ENCODE results near the gene ZNF446. TPM values are rescaled to one million over a fixed set of nuclear protein-coding genes. Genes with fewer than 3 reads are reported as not detected.
A peak's percentile ranks its signal among the peaks of the same experiment; 100 is the strongest.
"Not testable (repeated sequence)": the region's sequence is repeated elsewhere in the genome, so short reads cannot be mapped to it uniquely, and the experiment has no call there.

Gene ZNF446
- total and polyA plus RNA-seq, 2 donors (not counting 1 experiment from before 2014, with no cell fraction given) = 15.0 to 18.9 TPM

DNA sequence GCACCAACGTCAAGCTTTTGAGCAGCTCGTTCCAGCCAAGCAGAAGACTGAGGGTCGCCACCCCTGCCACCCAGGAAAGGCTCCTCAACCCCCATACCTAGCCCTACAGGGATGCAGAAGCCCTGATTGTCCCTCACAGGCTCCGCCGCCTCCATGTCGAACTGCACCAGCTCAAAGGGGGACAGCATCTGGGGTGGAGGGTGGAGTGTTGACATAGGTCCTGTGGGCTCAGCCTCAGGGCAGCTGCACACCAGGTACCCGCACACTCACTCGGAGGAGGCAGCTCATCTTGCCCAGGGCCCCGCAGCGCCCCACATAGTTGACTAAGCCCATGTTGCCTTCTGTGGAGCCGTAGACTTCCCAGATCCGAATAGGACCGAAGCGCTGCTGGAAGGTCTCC is 24.1 kb downstream of the ZNF446 start:
- H3K4me3 ChIP-seq (ENCODE audit: control extremely low read depth in 1 of 5, extremely low read depth in 1 of 5, insufficient read depth in 1 of 5, low read depth in 2 of 5, low read length in 4 of 5) = no peak overlapping the region
- H4K20me1 ChIP-seq (ENCODE audit: control insufficient read depth, insufficient read depth, low read length, poor library complexity, severe bottlenecking) = no peaks in the 10 kb centered on the region
- H3K4me2 ChIP-seq (replicated peaks; ENCODE audit: low read depth, low read length, poor library complexity, severe bottlenecking) = no peak overlapping the region
- H3K27ac ChIP-seq (ENCODE audit: low read length in 2 of 2) = no peak overlapping the region
- Mint-ChIP-seq H3K27ac (no peak overlapping the region), H3K27me3 (no peaks in the 10 kb centered on the region), H3K9me3 (ENCODE audit: insufficient read depth) (peaks cover 2% of the 10 kb centered on the region), H3K4me3 (peak overlapping the region; percentile 91), H3K4me1 (peaks cover 19% of the 10 kb centered on the region)
- DNase-seq (peak; percentile 25), ATAC-seq (ENCODE audit: low read depth) (no peak)
- peaks cover 0 to 39% (median 0%) of the 10 kb centered on the region in 3 donors for H3K9me3 ChIP-seq (ENCODE audit: control extremely low read depth in 1 of 3, control insufficient read depth in 2 of 3, insufficient read depth in 1 of 3, low read length in 2 of 3)
- no peaks in the 10 kb centered on the region for H3K79me2 ChIP-seq (ENCODE audit: control insufficient read depth, insufficient read depth, low read length)
- H3K27me3 ChIP-seq (replicated peaks in 1 of 4; ENCODE audit: control extremely low read depth in 1 of 4, control insufficient read depth in 3 of 4, insufficient read depth in 4 of 4, low read length in 3 of 4) = no peaks in the 10 kb centered on the region
- no peaks in the 10 kb centered on the region for H3K36me3 ChIP-seq (replicated peaks in 1 of 2; ENCODE audit: control extremely low read depth in 1 of 2, control insufficient read depth in 1 of 2, extremely low read depth in 1 of 2, insufficient read depth in 2 of 2, low read length in 1 of 2)
- intact Hi-C loops (cut with micrococcal nuclease) = no loop called here
- CTCF ChIA-PET = interaction anchor here (3.4 kb wide), 1 partner anchor 19 kb away, joined by 19 read pairs; the partner anchor contains the start of gene ZBTB45
- TF ChIP-seq, protein P1, sequence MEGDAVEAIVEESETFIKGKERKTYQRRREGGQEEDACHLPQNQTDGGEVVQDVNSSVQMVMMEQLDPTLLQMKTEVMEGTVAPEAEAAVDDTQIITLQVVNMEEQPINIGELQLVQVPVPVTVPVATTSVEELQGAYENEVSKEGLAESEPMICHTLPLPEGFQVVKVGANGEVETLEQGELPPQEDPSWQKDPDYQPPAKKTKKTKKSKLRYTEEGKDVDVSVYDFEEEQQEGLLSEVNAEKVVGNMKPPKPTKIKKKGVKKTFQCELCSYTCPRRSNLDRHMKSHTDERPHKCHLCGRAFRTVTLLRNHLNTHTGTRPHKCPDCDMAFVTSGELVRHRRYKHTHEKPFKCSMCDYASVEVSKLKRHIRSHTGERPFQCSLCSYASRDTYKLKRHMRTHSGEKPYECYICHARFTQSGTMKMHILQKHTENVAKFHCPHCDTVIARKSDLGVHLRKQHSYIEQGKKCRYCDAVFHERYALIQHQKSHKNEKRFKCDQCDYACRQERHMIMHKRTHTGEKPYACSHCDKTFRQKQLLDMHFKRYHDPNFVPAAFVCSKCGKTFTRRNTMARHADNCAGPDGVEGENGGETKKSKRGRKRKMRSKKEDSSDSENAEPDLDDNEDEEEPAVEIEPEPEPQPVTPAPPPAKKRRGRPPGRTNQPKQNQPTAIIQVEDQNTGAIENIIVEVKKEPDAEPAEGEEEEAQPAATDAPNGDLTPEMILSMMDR (IDR thresholded peaks at IDR 0.05) = no peak
- no peak for TF ChIP-seq EZH2 (IDR thresholded peaks at IDR 0.05; ENCODE audit: borderline replicate concordance, insufficient read depth, low read depth, low read length, poor library complexity, severe bottlenecking)
- H3K4me1 ChIP-seq (ENCODE audit: control insufficient read depth in 2 of 2, insufficient read depth in 2 of 2, low read length in 2 of 2) = peaks cover 9 to 20% of the 10 kb centered on the region in 2 donors
- no peak overlapping the region for H3K9ac ChIP-seq (ENCODE audit: low read length)
- peak overlapping the region; percentile 87 for H2AFZ ChIP-seq (ENCODE audit: insufficient read depth, low read depth, low read length, poor library complexity, severe bottlenecking)
- POLR2A ChIA-PET = interaction anchor here (0.6 to 1.6 kb wide), 3 partner anchors 19 to 138 kb away, joined by 3 to 5 read pairs (median 5); partner anchors contain the start of genes ZBTB45 and ZNF497
- 98% methylated on average over 14 of the region's 14 CpGs for WGBS (ENCODE audit: insufficient coverage)

DNA sequence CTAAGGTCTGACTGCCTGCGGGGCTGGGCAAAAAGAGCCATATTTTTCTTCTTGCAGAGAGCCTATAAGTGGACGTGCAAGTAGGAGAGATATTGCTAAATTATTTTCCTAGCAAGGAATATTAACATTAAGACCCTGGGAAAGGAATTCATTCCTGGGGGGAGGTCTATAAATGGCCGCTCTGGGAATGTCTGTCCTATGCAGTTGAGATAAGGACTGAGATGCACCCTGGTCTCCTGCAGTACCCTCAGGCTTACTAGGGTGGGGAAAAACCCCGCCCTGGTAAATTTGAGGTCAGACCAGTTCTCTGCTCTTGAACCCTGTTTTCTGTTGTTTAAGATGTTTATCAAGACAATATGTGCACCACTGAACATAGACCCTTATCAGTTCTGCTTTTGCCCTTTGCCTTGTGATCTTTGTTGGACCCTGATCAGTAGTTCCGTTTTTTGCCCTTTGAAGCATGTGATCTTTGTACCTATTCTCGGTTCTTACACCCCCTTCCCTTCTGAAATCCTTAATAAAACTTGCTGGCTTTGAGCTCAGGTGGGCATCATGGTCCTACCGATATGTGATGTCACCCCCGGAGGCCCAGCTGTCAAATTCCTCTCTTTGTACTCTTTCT is 31.6 kb downstream of the ZNF446 start:
- H3K9ac ChIP-seq (ENCODE audit: low read length); H3K27ac Mint-ChIP-seq; POLR2A ChIA-PET; ATAC-seq (ENCODE audit: low read depth); H3K36me3 ChIP-seq (replicated peaks in 1 of 2; ENCODE audit: control extremely low read depth in 1 of 2, control insufficient read depth in 1 of 2, extremely low read depth in 1 of 2, insufficient read depth in 2 of 2, low read length in 1 of 2); H3K4me1 ChIP-seq (ENCODE audit: control insufficient read depth in 2 of 2, insufficient read depth in 2 of 2, low read length in 2 of 2); intact Hi-C loops (cut with micrococcal nuclease); H3K4me1 Mint-ChIP-seq; H3K4me3 ChIP-seq (ENCODE audit: control extremely low read depth in 1 of 5, extremely low read depth in 1 of 5, insufficient read depth in 1 of 5, low read depth in 2 of 5, low read length in 4 of 5); H3K27ac ChIP-seq (ENCODE audit: low read length in 2 of 2); H3K27me3 Mint-ChIP-seq; H3K4me3 Mint-ChIP-seq; H3K79me2 ChIP-seq (ENCODE audit: control insufficient read depth, insufficient read depth, low read length); H3K4me2 ChIP-seq (replicated peaks; ENCODE audit: low read depth, low read length, poor library complexity, severe bottlenecking); H3K9me3 Mint-ChIP-seq (ENCODE audit: insufficient read depth); H2AFZ ChIP-seq (ENCODE audit: insufficient read depth, low read depth, low read length, poor library complexity, severe bottlenecking); H3K27me3 ChIP-seq (replicated peaks in 1 of 4; ENCODE audit: control extremely low read depth in 1 of 4, control insufficient read depth in 3 of 4, insufficient read depth in 4 of 4, low read length in 3 of 4); DNase-seq; H4K20me1 ChIP-seq (ENCODE audit: control insufficient read depth, insufficient read depth, low read length, poor library complexity, severe bottlenecking): not testable (repeated sequence)
- 75% methylated on average over 6 of the region's 8 CpGs for WGBS (ENCODE audit: insufficient coverage)
- CTCF ChIA-PET = interaction anchor here (1.9 kb wide), 1 partner anchor 12 kb away, joined by 6 read pairs; the partner anchor contains the start of gene ZBTB45
- peaks cover 0 to 28% (median 3%) of the 10 kb centered on the region in 3 donors for H3K9me3 ChIP-seq (ENCODE audit: control extremely low read depth in 1 of 3, control insufficient read depth in 2 of 3, insufficient read depth in 1 of 3, low read length in 2 of 3)
